Measurements from ENCODE around the gene WASF2.

GRCh38 chr1:27476237-27476636 is 13.7 kb downstream of the WASF2 start:
- no peak for TF ChIP-seq CTCF (IDR thresholded peaks at IDR 0.05; ENCODE audit: low read length)
- no peak for TF ChIP-seq EZH2 (IDR thresholded peaks at IDR 0.05; ENCODE audit: borderline replicate concordance, low read length)

Measured in OCI-LY1 (cell line).